HepG2 (cell line): ENCODE results near the gene LAMTOR2. TPM values are rescaled to one million over a fixed set of nuclear protein-coding genes. Genes with fewer than 3 reads are reported as not detected.
A peak's percentile ranks its signal among the peaks of the same experiment; 100 is the strongest.

Experiments used
- ARHGAP35 ChIP-seq: sonication (generic); formaldehyde crosslinking; IDR thresholded peaks from 2 replicates; pipeline ENCODE4 v1.9.0; 2022; ENCODE audit warnings: mild to moderate bottlenecking, inconsistent platforms, moderate library complexity, missing genetic modification reagents, borderline replicate concordance
- ATRX ChIP-seq: sonication (generic); formaldehyde crosslinking; IDR thresholded peaks from 2 replicates; pipeline ENCODE4 v1.4.0; 2020; ENCODE audit warnings: missing genetic modification reagents, borderline replicate concordance
- FOSL1 ChIP-seq: sonication (generic); formaldehyde crosslinking; IDR thresholded peaks from 2 replicates; pipeline ENCODE4 v1.9.0; 2021; ENCODE audit warnings: missing genetic modification reagents, borderline replicate concordance
- HES4 ChIP-seq: sonication (generic); formaldehyde crosslinking; IDR thresholded peaks from 2 replicates; pipeline ENCODE4 v1.9.0; 2021; ENCODE audit warnings: mild to moderate bottlenecking, missing genetic modification reagents, borderline replicate concordance
- NFE2 ChIP-seq: sonication (generic); formaldehyde crosslinking; IDR thresholded peaks from 2 replicates; pipeline ENCODE4 v1.4.0; 2020; ENCODE audit warnings: missing genetic modification reagents
- NR2F2 ChIP-seq: IDR thresholded peaks from 2 replicates; pipeline ENCODE4 v1.6.1; 2012; ENCODE audit warnings: low read depth, inconsistent platforms, borderline replicate concordance
- RBM39 ChIP-seq: fragments of 200-400 bp; formaldehyde crosslinking; IDR thresholded peaks from one replicate; pipeline ENCODE4 v1.6.1; 2018; ENCODE audit warnings: antibody characterized with exemption, mild to moderate bottlenecking, low read depth, low read length; ENCODE audit not compliant: poor library complexity, severe bottlenecking
- TCF12 ChIP-seq, 2 experiments: fragments of 450-650 bp in 1 of 2; sonication (generic) in 1 of 2; formaldehyde crosslinking in 1 of 2; IDR thresholded peaks; 2 replicates each; pipeline versions ENCODE4 v1.6.1 to v1.8.0; 2017 to 2022; ENCODE audit warnings: antibody characterized with exemption in 1 of 2, mild to moderate bottlenecking in 1 of 2, missing genetic modification reagents in 1 of 2, moderate library complexity in 1 of 2
- YEATS4 ChIP-seq: sonication (generic); formaldehyde crosslinking; IDR thresholded peaks from 2 replicates; pipeline ENCODE4 v1.4.0; 2020; ENCODE audit warnings: missing genetic modification reagents, borderline replicate concordance
- ZBTB8A ChIP-seq: sonication (generic); formaldehyde crosslinking; IDR thresholded peaks from 2 replicates; pipeline ENCODE4 v1.4.0; 2020; ENCODE audit warnings: mild to moderate bottlenecking, low read depth, missing genetic modification reagents, borderline replicate concordance
- ZFP90 ChIP-seq: sonication (generic); formaldehyde crosslinking; IDR thresholded peaks from 2 replicates; pipeline ENCODE4 v1.8.0; 2022; ENCODE audit warnings: missing genetic modification reagents, mild to moderate bottlenecking, inconsistent platforms, borderline replicate concordance
- ZFP91 ChIP-seq: sonication (generic); formaldehyde crosslinking; IDR thresholded peaks from 2 replicates; pipeline ENCODE4 v1.9.0; 2022; ENCODE audit warnings: missing genetic modification reagents, mild to moderate bottlenecking, borderline replicate concordance
- ZNF235 ChIP-seq: sonication (generic); formaldehyde crosslinking; IDR thresholded peaks from 2 replicates; pipeline ENCODE4 v1.8.1; 2023; ENCODE audit warnings: mild to moderate bottlenecking, missing genetic modification reagents, borderline replicate concordance
- ZNF432 ChIP-seq: sonication (generic); formaldehyde crosslinking; IDR thresholded peaks from 2 replicates; pipeline ENCODE4 v1.5.0; 2020; ENCODE audit warnings: missing genetic modification reagents, mild to moderate bottlenecking, borderline replicate concordance
- ZNF570 ChIP-seq: sonication (generic); formaldehyde crosslinking; IDR thresholded peaks from 2 replicates; pipeline ENCODE4 v1.4.0; 2020; ENCODE audit warnings: mild to moderate bottlenecking, missing genetic modification reagents, borderline replicate concordance
- ZNF790 ChIP-seq: sonication (generic); formaldehyde crosslinking; IDR thresholded peaks from 2 replicates; pipeline ENCODE4 v1.8.0; 2022; ENCODE audit warnings: missing genetic modification reagents, mild to moderate bottlenecking, borderline replicate concordance
- polyA plus RNA-seq, 8 experiments: library from polyadenylated mRNA; depleted of rRNA in 3 of 8; stranded (reverse) in 7 of 8; unstranded in 1 of 8; fragments of >200 nt; fragmentation: Illumina TruSeq in 4 of 8; extraction: Trizol in 4 of 8; gene quantifications; 2 replicates each; pipeline versions ENCODE4 v1.2.1 to v1.2.3, GENCODE V29; 2011 to 2016; ENCODE audit warnings: low read depth in 4 of 8, missing spikeins in 1 of 8, mixed read lengths in 1 of 8; ENCODE audit not compliant: insufficient read depth in 1 of 8
- total RNA-seq, 5 experiments: library from RNA; depleted of rRNA; stranded (reverse); fragments of >200 nt; fragmentation: Illumina TruSeq; extraction: Trizol; gene quantifications; 2 replicates each; pipeline ENCODE4 v1.2.3, GENCODE V29; 2016; ENCODE audit warnings: low read depth in 1 of 5
- TF ChIP-seq, protein P1 (sequence below): sonication (generic); formaldehyde crosslinking; IDR thresholded peaks from 2 replicates; pipeline ENCODE4 v1.8.1; 2023; ENCODE audit warnings: mild to moderate bottlenecking, missing genetic modification reagents

Gene LAMTOR2
- total and polyA plus RNA-seq, 2 of the 13 experiments (the other 11 are each of a cell fraction or from before 2014, with no cell fraction given), result 36.5 to 66.4 TPM

DNA sequence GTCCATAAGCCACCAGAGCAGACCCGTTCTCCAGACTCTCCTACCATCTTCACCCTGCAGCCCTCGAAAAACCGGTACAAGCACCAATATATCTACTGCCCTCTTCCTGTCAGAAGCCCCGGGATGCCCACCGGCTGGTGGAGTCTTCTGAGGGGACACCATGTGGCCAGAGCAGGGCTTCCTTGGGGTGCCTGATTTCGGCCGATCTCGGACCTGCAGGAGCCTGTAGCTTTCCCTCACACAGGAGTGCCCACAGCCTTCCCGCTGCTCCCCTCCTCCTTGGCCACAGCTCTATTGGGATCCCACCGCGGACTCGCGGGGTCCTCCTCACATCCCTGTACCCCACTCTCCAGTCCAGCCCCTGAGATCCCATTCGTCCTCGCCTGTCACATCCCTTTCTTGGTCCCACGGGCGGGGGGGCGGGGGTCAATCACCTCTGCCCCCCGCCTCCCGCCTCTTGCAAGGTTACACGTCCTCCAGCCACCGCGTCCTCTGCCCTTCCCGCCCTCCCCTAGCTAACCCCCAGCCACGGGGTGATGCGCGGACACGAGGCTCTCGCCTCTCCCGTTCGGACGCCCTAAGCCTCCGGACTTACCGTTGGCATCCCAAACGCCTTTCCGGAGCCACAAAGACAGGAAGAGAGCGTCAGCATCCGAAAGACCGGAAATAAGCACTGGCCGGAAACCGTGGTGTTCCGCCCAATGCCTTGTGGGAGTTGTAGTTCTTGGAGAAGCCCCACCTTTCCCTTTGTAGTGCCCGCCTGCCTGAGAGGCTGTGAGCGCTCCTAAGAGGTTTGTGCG lies 34.1 kb upstream of the LAMTOR2 start, which contains the start of gene SSR2 (continued):
- TF ChIP-seq ZNF235 (CRISPR knock-in tag) (no peak), ZFP91 (CRISPR knock-in tag) (no peak), ZBTB8A (CRISPR knock-in tag) (no peak), FOSL1 (CRISPR knock-in tag) (no peak), ATRX (CRISPR knock-in tag) (no peak), YEATS4 (CRISPR knock-in tag) (peak; percentile 45; the same call in 1 of the 2 replicates), ZFP90 (CRISPR knock-in tag) (no peak), ZNF570 (CRISPR knock-in tag) (no peak), TCF12 (IDR thresholded peaks at IDR 0.05) (no peak), TCF12 (CRISPR knock-in tag; IDR thresholded peaks at IDR 0.05) (no peak), ZNF790 (CRISPR knock-in tag) (no peak), RBM39 (no peak), HES4 (CRISPR knock-in tag) (no peak), ZNF432 (no peak), NR2F2 (peak; percentile 42; the same call in 1 of the 2 replicates), NFE2 (CRISPR knock-in tag) (no peak), ARHGAP35 (CRISPR knock-in tag) (no peak)
- TF ChIP-seq, protein P1, sequence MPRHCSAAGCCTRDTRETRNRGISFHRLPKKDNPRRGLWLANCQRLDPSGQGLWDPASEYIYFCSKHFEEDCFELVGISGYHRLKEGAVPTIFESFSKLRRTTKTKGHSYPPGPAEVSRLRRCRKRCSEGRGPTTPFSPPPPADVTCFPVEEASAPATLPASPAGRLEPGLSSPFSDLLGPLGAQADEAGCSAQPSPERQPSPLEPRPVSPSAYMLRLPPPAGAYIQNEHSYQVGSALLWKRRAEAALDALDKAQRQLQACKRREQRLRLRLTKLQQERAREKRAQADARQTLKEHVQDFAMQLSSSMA (CRISPR knock-in tag), result no peak
